ENCODE data around the gene GPRASP1. TPM values are rescaled to one million over a fixed set of nuclear protein-coding genes. Genes with fewer than 3 reads are reported as not detected.

The GPRASP1 gene
- total RNA-seq, 1 experiment from 2014 or later: 3.2 TPM

DNA sequence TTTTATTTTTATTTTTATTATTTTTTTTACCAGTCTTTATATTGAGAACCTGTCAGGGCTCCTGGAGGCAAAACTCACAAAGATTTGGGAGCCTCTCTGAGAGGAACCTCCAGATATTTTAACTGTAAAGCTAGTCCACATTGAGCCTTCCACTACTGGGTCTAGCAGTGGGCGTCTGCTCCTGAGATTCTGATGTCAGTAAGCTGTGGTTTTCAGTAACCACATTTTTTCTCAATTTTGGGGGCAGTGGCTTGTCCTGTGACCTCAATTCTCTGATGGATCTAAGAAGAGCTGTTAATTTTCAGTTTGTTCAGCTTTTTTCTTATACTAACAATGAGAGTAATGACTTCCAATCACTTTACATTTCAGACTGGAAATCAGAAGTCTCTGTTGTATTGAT, 23.6 kb upstream of the GPRASP1 start:
- no peak overlapping the region for H3K9ac ChIP-seq (ENCODE audit: extremely low read depth, insufficient read length, low read length)

More for the DNA sequence above, 23.6 kb upstream of the GPRASP1 start:
- Histone ChIP-seq H3K23ac (ENCODE audit: insufficient read length, low read depth, low read length) (no peak overlapping the region), H3K27ac (ENCODE audit: insufficient read length, low read depth, low read length) (no peak overlapping the region), H3T11ph (ENCODE audit: low read length) (no peak overlapping the region), H3K27me3 (ENCODE audit: insufficient read depth, low read length) (no peaks in the 10 kb centered on the region), H4K91ac (ENCODE audit: insufficient read length, low read depth, low read length) (no peak overlapping the region), H3K18ac (ENCODE audit: insufficient read length, low read depth, low read length) (no peak overlapping the region), H2BK5ac (ENCODE audit: insufficient read length, low read length) (no peak overlapping the region), H3K4ac (ENCODE audit: low read depth, low read length) (no peak overlapping the region), H4K5ac (ENCODE audit: insufficient read length, low read depth, low read length) (no peak overlapping the region), H3K9me3 (ENCODE audit: control insufficient read depth, low read depth, low read length) (peaks cover 29% of the 10 kb centered on the region), H3K4me2 (ENCODE audit: insufficient read depth, insufficient read length, low read length) (no peak overlapping the region), H2AK5ac (ENCODE audit: insufficient read length, low read length) (no peak overlapping the region), H3K79me1 (ENCODE audit: insufficient read depth, low read depth, low read length, poor library complexity, severe bottlenecking) (no peaks in the 10 kb centered on the region), H2BK15ac (ENCODE audit: low read depth, low read length) (no peak overlapping the region), H3K79me2 (ENCODE audit: insufficient read depth, low read length) (no peaks in the 10 kb centered on the region), H2AFZ (ENCODE audit: low read length) (no peak overlapping the region), H2BK20ac (ENCODE audit: low read depth, low read length, poor library complexity, severe bottlenecking) (no peak overlapping the region), H2BK120ac (ENCODE audit: low read depth, low read length, poor library complexity, severe bottlenecking) (no peak overlapping the region), H4K20me1 (ENCODE audit: control insufficient read depth, insufficient read depth, insufficient read length) (no peaks in the 10 kb centered on the region), H4K8ac (replicated peaks; ENCODE audit: insufficient read length, low read depth, low read length) (no peak overlapping the region), H3K4me1 (ENCODE audit: insufficient read depth, low read length) (no peaks in the 10 kb centered on the region), H3K23me2 (ENCODE audit: insufficient read length, low read depth, low read length, poor library complexity, severe bottlenecking) (no peaks in the 10 kb centered on the region), H3K14ac (ENCODE audit: insufficient read depth, low read length) (no peak overlapping the region), H2BK12ac (ENCODE audit: insufficient read length, low read depth, low read length) (no peak overlapping the region), H3K56ac (ENCODE audit: insufficient read length, low read depth, low read length) (no peak overlapping the region)
- DNase-seq: no peak
- Mint-ChIP-seq H3K4me1 (no peaks in the 10 kb centered on the region), H3K27me3 (ENCODE audit: low read depth) (no peaks in the 10 kb centered on the region), H3K36me3 (ENCODE audit: insufficient read depth in 1 of 3, low read depth in 3 of 3) (peaks cover 9 to 28% (median 19%) of the 10 kb centered on the region in 3 experiments), H3K27ac (no peak overlapping the region), H3K4me3 (no peak overlapping the region), H3K9me3 (peaks cover 54 to 69% of the 10 kb centered on the region in 2 experiments)
- TF ChIP-seq, protein P1, sequence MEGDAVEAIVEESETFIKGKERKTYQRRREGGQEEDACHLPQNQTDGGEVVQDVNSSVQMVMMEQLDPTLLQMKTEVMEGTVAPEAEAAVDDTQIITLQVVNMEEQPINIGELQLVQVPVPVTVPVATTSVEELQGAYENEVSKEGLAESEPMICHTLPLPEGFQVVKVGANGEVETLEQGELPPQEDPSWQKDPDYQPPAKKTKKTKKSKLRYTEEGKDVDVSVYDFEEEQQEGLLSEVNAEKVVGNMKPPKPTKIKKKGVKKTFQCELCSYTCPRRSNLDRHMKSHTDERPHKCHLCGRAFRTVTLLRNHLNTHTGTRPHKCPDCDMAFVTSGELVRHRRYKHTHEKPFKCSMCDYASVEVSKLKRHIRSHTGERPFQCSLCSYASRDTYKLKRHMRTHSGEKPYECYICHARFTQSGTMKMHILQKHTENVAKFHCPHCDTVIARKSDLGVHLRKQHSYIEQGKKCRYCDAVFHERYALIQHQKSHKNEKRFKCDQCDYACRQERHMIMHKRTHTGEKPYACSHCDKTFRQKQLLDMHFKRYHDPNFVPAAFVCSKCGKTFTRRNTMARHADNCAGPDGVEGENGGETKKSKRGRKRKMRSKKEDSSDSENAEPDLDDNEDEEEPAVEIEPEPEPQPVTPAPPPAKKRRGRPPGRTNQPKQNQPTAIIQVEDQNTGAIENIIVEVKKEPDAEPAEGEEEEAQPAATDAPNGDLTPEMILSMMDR (conservative IDR thresholded peaks at IDR 0.05): no peak
- no CpG with 5 or more reads among the region's 1 CpG for WGBS (ENCODE audit: extremely low coverage, insufficient read length, low lambda C conversion rate)

Measured in H9 (cell line).